Activated CD4-positive, alpha-beta T cell treated with anti-CD3 and anti-CD28 coated beads for 48 hours (primary cell): ENCODE results near the gene LINGO3.
"Not testable (repeated sequence)": the region's sequence is repeated elsewhere in the genome, so short reads cannot be mapped to it uniquely, and the experiment has no call there.

Experiments used
- DNase-seq: peaks from one replicate; pipeline ENCODE4 v3.0.0-alpha.2; 2020

Gene LINGO3

DNA sequence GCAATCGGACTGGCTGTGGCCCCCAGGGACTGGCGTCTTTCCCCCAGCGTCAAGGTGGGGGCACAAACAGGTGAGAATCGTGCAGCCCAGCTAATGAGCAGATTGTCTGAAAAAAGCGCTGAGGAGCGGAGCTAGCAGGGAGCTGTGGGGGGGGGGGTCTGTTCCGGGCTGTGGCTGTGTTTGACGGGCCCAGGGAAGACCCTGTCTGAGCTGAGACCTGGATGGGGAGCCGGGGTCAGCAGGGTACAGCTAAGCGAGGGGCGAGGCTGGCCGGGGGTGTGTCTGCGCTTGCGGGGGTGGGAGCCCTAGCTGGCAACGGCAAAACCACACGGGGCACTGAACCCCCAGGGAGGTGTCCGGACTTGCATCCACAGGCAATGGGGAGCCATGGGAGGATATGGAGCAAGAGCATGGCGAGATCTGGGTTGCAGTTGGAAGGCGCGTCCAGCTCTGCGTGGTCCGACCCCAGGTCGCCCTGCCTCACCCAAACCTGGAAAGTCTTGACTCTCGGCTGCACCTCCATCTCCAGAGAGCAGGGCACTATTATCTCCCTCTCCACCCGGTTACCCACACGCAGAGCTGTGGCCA is 4.6 kb downstream of the LINGO3 start:
- no peak for DNase-seq

- no peak for DNase-seq
Measured at GRCh38 chr19:2302319-2303210, 5.4 kb downstream of the LINGO3 start.

DNA sequence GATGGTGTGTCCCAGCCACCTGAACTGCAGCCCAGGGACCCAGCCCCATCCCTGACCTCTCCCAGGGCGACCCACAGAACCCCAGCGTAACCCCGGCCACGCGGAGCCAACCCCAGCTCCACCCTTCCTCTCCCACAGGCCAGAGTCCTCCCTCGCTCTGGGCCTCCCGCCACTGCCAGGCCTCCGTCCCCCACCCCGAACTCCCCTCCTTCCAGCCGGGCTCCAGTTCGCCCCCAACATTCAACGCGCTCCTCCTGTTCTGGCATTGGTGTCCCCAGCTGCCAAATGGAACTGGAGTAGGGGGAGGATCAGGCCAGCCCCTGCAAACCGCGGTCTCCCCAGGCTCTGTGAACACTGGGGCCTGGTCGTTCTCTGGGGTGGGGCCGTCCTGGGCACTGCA is 7.4 kb downstream of the LINGO3 start:
- DNase-seq = no peak

GRCh38 chr19:2296141-2296540 is 11.8 kb downstream of the LINGO3 start:
- no peak for DNase-seq

GRCh38 chr19:2294687-2295335 is 13.1 kb downstream of the LINGO3 start:
- no peak for DNase-seq

- DNase-seq = no peak
Measured at GRCh38 chr19:2291185-2291751, 16.7 kb downstream of the LINGO3 start.

GRCh38 chr19:2290441-2291184 is 17.3 kb downstream of the LINGO3 start:
- DNase-seq = no peak

GRCh38 chr19:2289714-2290435 is 18.1 kb downstream of the LINGO3 start:
- DNase-seq = peak; percentile 57

DNA sequence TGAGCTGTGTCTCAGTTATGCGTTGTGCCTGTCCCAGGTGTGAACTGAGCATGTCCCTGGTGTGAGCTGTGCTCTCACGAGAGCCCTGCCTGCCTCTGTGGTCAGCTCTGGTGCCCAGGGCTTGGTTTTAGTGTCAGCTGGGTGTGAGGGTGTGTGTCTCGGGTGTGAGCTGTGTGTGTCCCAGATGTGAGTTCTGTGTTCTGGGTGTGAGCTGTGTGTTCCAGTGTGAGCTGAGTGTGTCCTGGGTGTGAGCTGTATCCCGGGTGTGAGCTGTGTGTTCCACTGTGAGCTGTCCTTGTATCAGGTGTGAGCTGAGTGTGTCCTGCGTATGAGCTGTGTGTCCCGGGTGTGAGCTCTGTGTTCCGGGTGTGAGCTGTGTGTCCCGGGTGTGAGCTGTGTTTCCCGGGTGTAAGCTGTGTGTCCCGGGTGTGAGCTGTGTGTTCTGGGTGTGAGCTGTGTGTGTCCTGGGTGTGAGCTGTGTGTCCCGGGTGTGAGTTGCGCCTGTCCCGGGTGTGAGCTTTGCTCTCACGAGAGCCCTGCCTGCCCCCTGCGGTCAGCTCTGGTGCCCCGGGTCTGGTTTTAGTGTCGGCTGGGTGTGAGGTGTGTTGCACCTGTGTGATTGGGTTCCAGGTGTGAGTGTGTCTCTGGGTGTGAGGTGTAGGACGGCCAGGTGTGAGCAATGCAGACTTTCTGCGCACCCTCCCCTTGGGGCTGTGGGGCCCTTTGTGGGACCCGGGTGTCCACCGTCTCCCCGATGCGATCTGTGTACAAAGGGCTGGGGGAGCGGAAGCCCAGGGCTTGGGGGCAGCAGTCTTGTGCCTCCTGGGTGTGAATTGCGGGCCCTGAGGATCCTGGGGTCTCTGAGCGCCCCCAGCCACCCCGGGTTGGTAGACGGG is 18.9 kb downstream of the LINGO3 start:
- no peak for DNase-seq

GRCh38 chr19:2288338-2288817 is 19.6 kb downstream of the LINGO3 start:
- DNase-seq = no peak

- no peak for DNase-seq
Measured at GRCh38 chr19:2287585-2288337, 20.2 kb downstream of the LINGO3 start.

- no peak for DNase-seq
Measured at GRCh38 chr19:2286402-2287140, 21.4 kb downstream of the LINGO3 start.

DNA sequence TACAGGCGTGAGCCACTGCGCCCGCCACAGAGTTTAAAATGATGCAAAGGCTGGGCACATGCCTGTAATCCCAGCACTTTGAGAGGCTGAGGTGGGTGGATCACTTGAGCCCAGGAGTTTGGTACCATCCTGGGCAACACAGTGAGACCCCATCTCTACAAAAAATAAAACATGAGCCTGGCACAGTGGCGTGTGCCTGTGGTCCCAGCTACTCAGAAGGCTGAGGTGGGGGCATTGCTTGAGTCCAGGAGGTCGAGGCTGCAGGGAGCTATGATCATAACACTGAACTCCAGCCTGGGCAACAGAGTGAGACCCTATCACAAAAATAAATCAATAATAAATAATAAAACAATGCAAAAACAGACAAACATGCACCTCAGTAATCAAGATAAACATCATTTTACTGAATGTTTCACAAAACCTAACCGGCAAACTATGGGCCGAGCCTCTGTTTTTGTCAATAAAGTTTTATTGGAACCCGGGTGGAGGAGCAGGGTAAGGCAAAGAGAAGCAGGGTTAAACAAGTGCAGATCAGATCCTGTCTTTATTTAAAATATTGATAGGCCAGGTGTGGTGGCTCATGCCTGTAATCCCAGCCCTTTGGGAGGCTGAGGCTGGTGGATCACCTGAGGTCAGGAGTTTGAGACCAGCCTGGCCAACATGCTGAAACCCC is 24.0 kb downstream of the LINGO3 start:
- no peak for DNase-seq

- no peak for DNase-seq
Measured at GRCh38 chr19:2282862-2283237, 25.1 kb downstream of the LINGO3 start.

DNA sequence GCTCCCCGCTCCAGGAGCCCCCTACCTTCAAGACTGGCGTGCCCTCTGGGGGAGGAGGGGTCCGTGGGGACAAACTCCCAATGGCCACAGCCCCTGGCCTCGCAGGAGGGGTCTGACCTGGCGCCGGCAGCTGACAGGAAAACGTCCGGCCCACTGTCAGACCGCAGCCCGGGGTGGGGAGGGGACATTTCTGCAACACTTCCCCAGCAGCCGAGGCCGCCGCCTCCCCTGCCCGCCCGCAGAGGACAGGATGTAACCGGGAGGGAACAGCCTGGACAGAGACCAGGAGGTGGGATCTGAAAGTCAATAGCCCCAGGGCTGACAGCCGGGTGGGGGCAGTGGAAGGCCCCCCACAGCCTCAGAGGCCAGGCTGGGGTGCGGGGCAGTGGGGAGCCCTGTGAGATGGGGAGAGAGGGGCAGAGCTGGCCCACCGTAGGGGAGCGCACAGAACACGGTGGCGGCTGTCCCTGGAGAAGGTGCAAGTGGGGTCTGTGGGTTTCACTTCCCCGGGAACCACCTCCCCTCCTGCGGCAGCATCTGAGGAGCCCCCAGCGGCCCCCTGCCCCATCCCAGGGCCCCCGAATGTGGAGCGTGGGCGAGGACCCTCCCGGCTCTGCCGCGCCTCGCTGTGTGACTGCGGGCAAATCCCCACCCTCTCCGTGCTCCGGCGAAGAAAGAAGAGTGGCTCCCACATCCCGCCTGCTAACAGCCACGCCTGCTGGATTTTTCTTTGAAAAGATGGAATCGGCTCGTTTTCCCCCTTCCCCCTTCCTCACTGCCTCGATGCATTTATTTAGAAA is 25.7 kb downstream of the LINGO3 start, which contains the start of gene PEAK3:
TSS of gene PEAK3 (minus strand) at position 114 of the 800 bp plus-strand sequence. CDS start 1,244 bp downstream, outside the sequence.
- DNase-seq = no peak

DNA sequence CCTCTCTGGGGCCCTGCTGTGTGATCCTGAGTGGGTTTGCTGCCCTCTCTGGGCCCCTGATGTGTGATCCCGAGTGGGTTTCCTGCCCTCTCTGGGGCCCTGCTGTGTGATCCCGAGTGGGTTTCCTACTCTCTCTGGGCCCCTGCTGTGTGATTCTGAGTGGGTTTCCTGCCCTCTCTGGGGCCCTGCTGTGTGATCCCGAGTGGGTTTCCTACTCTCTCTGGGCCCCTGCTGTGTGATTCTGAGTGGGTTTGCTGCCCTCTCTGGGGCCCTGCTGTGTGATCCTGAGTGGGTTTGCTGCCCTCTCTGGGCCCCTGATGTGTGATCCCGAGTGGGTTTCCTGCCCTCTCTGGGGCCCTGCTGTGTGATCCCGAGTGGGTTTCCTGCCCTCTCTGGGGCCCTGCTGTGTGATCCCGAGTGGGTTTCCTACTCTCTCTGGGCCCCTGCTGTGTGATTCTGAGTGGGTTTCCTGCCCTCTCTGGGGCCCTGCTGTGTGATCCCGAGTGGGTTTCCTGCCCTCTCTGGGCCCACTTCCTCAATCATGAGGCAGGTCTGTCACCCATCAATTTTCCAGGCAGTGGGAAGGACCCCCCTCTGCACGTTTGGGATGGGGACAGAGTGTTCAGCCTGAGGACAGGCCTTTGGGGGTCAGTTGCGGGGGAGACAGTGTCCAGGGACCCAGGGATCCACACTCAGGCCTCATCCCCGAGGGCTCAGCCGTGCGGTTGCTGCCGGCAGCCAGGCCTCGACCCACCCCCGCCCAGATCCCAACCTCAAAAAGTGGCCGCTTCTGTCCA is 26.5 kb downstream of the LINGO3 start:
- not testable (repeated sequence) for DNase-seq
